Measurements from ENCODE around the gene AFG3L2.

Gene AFG3L2

GRCh38 chr18:12376754-12377555 lies at the start of gene AFG3L2:
Gene AFG3L2, minus strand, starts transcription at chr18:12377227. Its CDS starts 145 bp downstream, at chr18:12377082.
- peak; percentile 100 for DNase-seq

- no peak for DNase-seq
Observed at GRCh38 chr18:12424252-12424651, 47.2 kb upstream of the AFG3L2 start.

GRCh38 chr18:12423820-12424219 lies 46.8 kb upstream of the AFG3L2 start:
- DNase-seq, result peak; percentile 99

GRCh38 chr18:12423393-12423792 lies 46.4 kb upstream of the AFG3L2 start:
- peak; percentile 39 for DNase-seq

- DNase-seq, result peak; percentile 87
Observed at GRCh38 chr18:12422936-12423335, 45.9 kb upstream of the AFG3L2 start.

GRCh38 chr18:12421732-12422131 lies 44.7 kb upstream of the AFG3L2 start:
- no peak for DNase-seq

- peak; percentile 74 for DNase-seq
Observed at GRCh38 chr18:12420821-12421421, 43.9 kb upstream of the AFG3L2 start.

GRCh38 chr18:12417687-12418086 lies 40.7 kb upstream of the AFG3L2 start:
- no peak for DNase-seq

GRCh38 chr18:12416098-12416729 lies 39.2 kb upstream of the AFG3L2 start:
- DNase-seq, result no peak

- DNase-seq, result no peak
Observed at GRCh38 chr18:12411456-12411855, 34.4 kb upstream of the AFG3L2 start.

GRCh38 chr18:12410747-12411146 lies 33.7 kb upstream of the AFG3L2 start:
- peak; percentile 20 for DNase-seq

- no peak for DNase-seq
Observed at GRCh38 chr18:12410081-12410481, 33.1 kb upstream of the AFG3L2 start.

GRCh38 chr18:12409469-12409868 lies 32.4 kb upstream of the AFG3L2 start:
- peak; percentile 17 for DNase-seq

GRCh38 chr18:12408247-12408869 lies 31.3 kb upstream of the AFG3L2 start:
- DNase-seq, result no peak

GRCh38 chr18:12406371-12407111 lies 29.5 kb upstream of the AFG3L2 start:
- DNase-seq, result no peak

- no peak for DNase-seq
Observed at GRCh38 chr18:12405066-12405465, 28.0 kb upstream of the AFG3L2 start.

- DNase-seq, result no peak
Observed at GRCh38 chr18:12403601-12404506, 26.8 kb upstream of the AFG3L2 start.

- peak; percentile 72 for DNase-seq
Observed at GRCh38 chr18:12401881-12402280, 24.9 kb upstream of the AFG3L2 start.

- DNase-seq, result no peak
Observed at GRCh38 chr18:12399231-12399630, 22.2 kb upstream of the AFG3L2 start.

- no peak for DNase-seq
Observed at GRCh38 chr18:12398625-12399024, 21.6 kb upstream of the AFG3L2 start.

- no peak for DNase-seq
Observed at GRCh38 chr18:12397793-12398192, 20.8 kb upstream of the AFG3L2 start.

GRCh38 chr18:12397254-12397653 lies 20.2 kb upstream of the AFG3L2 start:
- no peak for DNase-seq

Measured in COR-L47 (cell line).